ENCODE data around the gene HOXA10. TPM values are rescaled to one million over a fixed set of nuclear protein-coding genes. Genes with fewer than 3 reads are reported as not detected.

Gene HOXA10
- total and polyA plus RNA-seq, 3 experiments from 2014 or later, result 0.09 TPM; not detected in 2

GRCh38 chr7:27164045-27164366 is 10.1 kb downstream of the HOXA10 start:
- peak overlapping the region in 3 of 8 donors; percentile 5 to 41 (median 21) for H3K27ac Mint-ChIP-seq
- H3K4me1 ChIP-seq (ENCODE audit: insufficient read depth, low read length), result peaks cover 32% of the 10 kb centered on the region
- POLR2A ChIA-PET, result no interaction called here

GRCh38 chr7:27163288-27164044 is 10.7 kb downstream of the HOXA10 start:
- peak in 1 of 5 donors; percentile 39 for DNase-seq
- Mint-ChIP-seq H3K9me3 (peaks cover 0 to 4% (median 0%) of the 10 kb centered on the region in 5 donors), H3K36me3 (no peaks in the 10 kb centered on the region), H3K4me3 (peak overlapping the region in 3 of 7 donors; percentile 23 to 37 (median 32)), H3K27me3 (peaks cover 86 to 88% of the 10 kb centered on the region in 2 donors), H3K27ac (peak overlapping the region in 5 of 8 donors; percentile 5 to 41 (median 21)), H3K4me1 (peaks cover 23 to 34% (median 25%) of the 10 kb centered on the region in 3 donors)
- H3K9me3 ChIP-seq (ENCODE audit: low read length), result no peaks in the 10 kb centered on the region
- H3K4me3 ChIP-seq (ENCODE audit: low read length), result no peak overlapping the region
- no peak overlapping the region for H3K27ac ChIP-seq (ENCODE audit: low read depth, low read length)
- ChIA-PET POLR2A (no interaction called here), CTCF (interaction anchor here (1.0 to 5.6 kb wide), 8 partner anchors 8 to 798 kb away, joined by 3 to 71 read pairs (median 20); partner anchors contain the start of genes HOXA11 and HOXA3)
- H3K36me3 ChIP-seq (ENCODE audit: insufficient read depth, low read length), result no peaks in the 10 kb centered on the region
- H3K4me1 ChIP-seq (ENCODE audit: insufficient read depth, low read length), result peaks cover 32% of the 10 kb centered on the region
- peaks cover 88% of the 10 kb centered on the region for H3K27me3 ChIP-seq (ENCODE audit: insufficient read depth, low read length, poor library complexity, severe bottlenecking)

More at GRCh38 chr7:27164045-27164366, 10.1 kb downstream of the HOXA10 start:
- H3K27ac ChIP-seq (ENCODE audit: low read depth, low read length), result no peak overlapping the region
- H3K4me3 Mint-ChIP-seq, result peak overlapping the region in 5 of 7 donors; percentile 13 to 37 (median 32)
- CTCF ChIA-PET, result interaction anchor here (5.6 kb wide), 1 partner anchor 13 kb away, joined by 71 read pairs; the partner anchor contains the start of gene HOXA3
- H3K36me3 ChIP-seq (ENCODE audit: insufficient read depth, low read length), result no peaks in the 10 kb centered on the region
- peaks cover 23 to 34% (median 26%) of the 10 kb centered on the region in 3 donors for H3K4me1 Mint-ChIP-seq
- peaks cover 0 to 7% (median 0%) of the 10 kb centered on the region in 5 donors for H3K9me3 Mint-ChIP-seq
- no peaks in the 10 kb centered on the region for H3K36me3 Mint-ChIP-seq
- H3K4me3 ChIP-seq (ENCODE audit: low read length), result no peak overlapping the region
- peaks cover 88% of the 10 kb centered on the region for H3K27me3 ChIP-seq (ENCODE audit: insufficient read depth, low read length, poor library complexity, severe bottlenecking)
- H3K27me3 Mint-ChIP-seq, result peaks cover 86 to 88% of the 10 kb centered on the region in 2 donors
- H3K9me3 ChIP-seq (ENCODE audit: low read length), result no peaks in the 10 kb centered on the region
- no peak for DNase-seq

DNA sequence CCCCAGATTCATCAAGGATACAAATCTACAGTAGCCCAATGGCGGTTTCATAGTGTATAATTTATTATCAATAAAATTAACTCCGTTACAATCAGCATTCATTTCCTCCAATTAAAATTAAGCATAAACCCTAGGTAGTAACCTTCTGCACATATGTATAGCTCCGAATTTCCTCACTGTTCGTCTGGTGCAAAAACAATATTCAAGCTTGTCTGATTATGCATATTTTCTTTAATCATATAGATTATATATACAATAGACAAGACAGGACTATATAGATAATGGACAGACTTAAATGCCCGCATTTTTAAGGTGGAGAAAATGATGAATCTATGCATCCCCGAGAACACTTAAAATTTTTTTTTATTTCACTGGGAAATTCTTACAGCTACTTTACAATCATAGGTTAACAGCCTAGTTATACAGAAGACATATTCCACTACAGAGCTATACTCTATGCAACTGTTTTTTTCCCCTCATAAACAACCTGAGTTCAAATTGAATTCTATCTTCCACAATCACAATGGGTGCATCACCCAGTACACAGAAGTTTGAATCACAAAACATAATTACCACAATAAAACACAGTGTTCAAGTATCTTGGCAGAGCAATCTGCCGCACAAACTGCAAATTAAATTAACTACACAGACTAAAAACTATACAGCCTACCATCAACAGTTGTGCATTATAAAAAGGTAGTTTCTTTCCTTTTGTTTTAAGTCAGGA is 11.4 kb downstream of the HOXA10 start:
- Mint-ChIP-seq H3K27ac (peak overlapping the region in 1 of 8 donors; percentile 41), H3K4me1 (peaks cover 23 to 41% (median 30%) of the 10 kb centered on the region in 3 donors), H3K36me3 (no peaks in the 10 kb centered on the region), H3K4me3 (peak overlapping the region in 1 of 7 donors; percentile 31), H3K9me3 (peaks cover 0 to 7% (median 0%) of the 10 kb centered on the region in 5 donors), H3K27me3 (peaks cover 85 to 86% of the 10 kb centered on the region in 2 donors)
- peaks cover 88% of the 10 kb centered on the region for H3K27me3 ChIP-seq (ENCODE audit: insufficient read depth, low read length, poor library complexity, severe bottlenecking)
- no peak overlapping the region for H3K4me3 ChIP-seq (ENCODE audit: low read length)
- no peak for DNase-seq
- H3K4me1 ChIP-seq (ENCODE audit: insufficient read depth, low read length), result peaks cover 32% of the 10 kb centered on the region
- ChIA-PET CTCF (interaction anchor here (1.0 to 5.6 kb wide), 12 partner anchors 9 to 798 kb away, joined by 3 to 71 read pairs (median 14); partner anchors contain the start of genes HOXA11 and HOXA3), POLR2A (no interaction called here)
- H3K9me3 ChIP-seq (ENCODE audit: low read length), result no peaks in the 10 kb centered on the region
- H3K36me3 ChIP-seq (ENCODE audit: insufficient read depth, low read length), result no peaks in the 10 kb centered on the region
- no peak overlapping the region for H3K27ac ChIP-seq (ENCODE audit: low read depth, low read length)

- CTCF ChIA-PET, result interaction anchor here (0.7 to 5.6 kb wide), 15 partner anchors 10 to 1305 kb away, joined by 3 to 71 read pairs (median 14); partner anchors contain the start of genes HOXA11 and HOXA3
- H3K27ac ChIP-seq (ENCODE audit: low read depth, low read length), result no peak overlapping the region
- Mint-ChIP-seq H3K4me1 (peaks cover 24 to 45% (median 30%) of the 10 kb centered on the region in 3 donors), H3K27me3 (peaks cover 85 to 86% of the 10 kb centered on the region in 2 donors), H3K36me3 (no peaks in the 10 kb centered on the region), H3K9me3 (peaks cover 0 to 8% (median 0%) of the 10 kb centered on the region in 5 donors), H3K4me3 (peak overlapping the region in 1 of 7 donors; percentile 31), H3K27ac (peak overlapping the region in 1 of 8 donors; percentile 41)
- H3K4me3 ChIP-seq (ENCODE audit: low read length), result no peak overlapping the region
- peak in 1 of 5 donors; percentile 43 for DNase-seq
- H3K4me1 ChIP-seq (ENCODE audit: insufficient read depth, low read length), result peaks cover 32% of the 10 kb centered on the region
- H3K9me3 ChIP-seq (ENCODE audit: low read length), result no peaks in the 10 kb centered on the region
- POLR2A ChIA-PET, result interaction anchor here (1.2 kb wide), 1 partner anchor 11 kb away, joined by 3 read pairs; no protein-coding TSS in a partner anchor
- no peaks in the 10 kb centered on the region for H3K36me3 ChIP-seq (ENCODE audit: insufficient read depth, low read length)
- peaks cover 84% of the 10 kb centered on the region for H3K27me3 ChIP-seq (ENCODE audit: insufficient read depth, low read length, poor library complexity, severe bottlenecking)
Measured at GRCh38 chr7:27161721-27162560, 12.2 kb downstream of the HOXA10 start.

DNA sequence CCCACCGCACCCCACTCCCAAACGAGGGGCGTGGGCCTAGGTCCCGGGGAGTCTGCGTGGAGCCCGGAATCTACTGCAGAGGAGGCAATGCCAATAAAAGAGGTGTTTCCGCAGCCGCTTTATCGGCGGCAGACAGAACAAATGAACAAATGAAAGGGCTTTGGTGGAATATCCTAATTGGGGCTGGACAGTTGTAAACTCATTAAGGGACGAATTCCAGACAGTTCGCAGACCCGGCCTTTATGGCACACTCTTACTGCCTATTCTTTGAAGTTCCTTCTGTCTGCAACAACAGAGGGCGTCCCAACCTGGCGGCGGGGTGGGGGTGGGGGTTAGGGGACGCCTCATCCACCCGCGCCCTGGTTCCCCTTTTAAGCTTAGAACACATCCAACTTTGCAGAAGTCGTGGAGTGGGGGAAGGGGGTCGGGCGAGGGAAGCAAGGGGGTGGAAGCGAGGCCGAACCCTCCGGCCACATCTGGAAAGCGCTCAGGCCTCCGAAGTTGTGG is 12.9 kb downstream of the HOXA10 start:
- Histone ChIP-seq H3K4me3 (ENCODE audit: low read length) (peak overlapping the region; percentile 72), H3K4me1 (ENCODE audit: insufficient read depth, low read length) (peaks cover 29% of the 10 kb centered on the region), H3K36me3 (ENCODE audit: insufficient read depth, low read length) (no peaks in the 10 kb centered on the region), H3K27me3 (ENCODE audit: insufficient read depth, low read length, poor library complexity, severe bottlenecking) (peaks cover 81% of the 10 kb centered on the region), H3K9me3 (ENCODE audit: low read length) (no peaks in the 10 kb centered on the region), H3K27ac (ENCODE audit: low read depth, low read length) (no peak overlapping the region)
- H3K36me3 Mint-ChIP-seq, result no peaks in the 10 kb centered on the region
- peak overlapping the region in 3 of 8 donors; percentile 43 to 75 (median 47) for H3K27ac Mint-ChIP-seq
- CTCF ChIA-PET, result interaction anchor here (0.6 to 5.6 kb wide), 35 partner anchors 10 to 1305 kb away, joined by 3 to 71 read pairs (median 4); partner anchors contain the start of genes HOXA1 and HOXA3
- peak overlapping the region; percentile 70 to 91 (median 81) for H3K4me3 Mint-ChIP-seq
- peaks cover 83 to 85% of the 10 kb centered on the region in 2 donors for H3K27me3 Mint-ChIP-seq
- POLR2A ChIA-PET, result interaction anchor here (1.2 kb wide), 1 partner anchor 11 kb away, joined by 3 read pairs; no protein-coding TSS in a partner anchor
- DNase-seq, result no peak
- H3K4me1 Mint-ChIP-seq, result peaks cover 26 to 44% (median 34%) of the 10 kb centered on the region in 3 donors
- H3K9me3 Mint-ChIP-seq, result peaks cover 0 to 8% (median 0%) of the 10 kb centered on the region in 5 donors

DNA sequence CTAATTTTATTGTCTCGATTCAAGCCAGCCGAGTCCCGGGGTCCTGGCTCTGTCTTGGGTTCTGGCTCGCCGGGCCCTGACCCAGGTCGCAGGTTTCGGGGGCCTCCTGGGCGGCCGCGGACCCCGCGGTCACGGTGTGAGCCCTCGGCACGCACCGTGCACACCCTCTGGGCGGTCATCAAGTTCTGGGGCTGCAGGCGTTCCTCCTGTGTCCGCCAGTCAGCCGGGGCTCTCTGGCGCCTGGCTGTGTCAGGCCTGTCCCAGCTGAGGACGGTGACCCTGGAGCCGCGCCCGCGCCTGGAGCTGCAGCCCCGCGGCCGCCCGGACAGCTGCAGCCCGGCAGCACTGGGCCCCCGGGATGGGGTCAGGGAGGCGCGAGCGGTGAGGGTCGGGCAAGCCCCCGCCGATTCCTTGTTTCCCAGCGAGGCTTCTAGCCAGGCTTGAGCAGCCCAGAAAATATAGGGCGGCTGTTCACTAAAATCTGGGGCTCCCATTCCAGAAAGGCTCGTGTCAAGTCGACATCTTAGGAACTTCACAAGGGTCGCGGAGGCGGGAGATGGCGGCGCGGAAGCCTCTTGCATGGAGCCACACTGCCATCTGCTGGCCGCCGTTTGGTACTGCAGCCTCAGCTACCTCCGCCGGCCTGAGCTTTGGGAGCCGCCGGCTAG is 13.4 kb downstream of the HOXA10 start:
- CTCF ChIA-PET, result interaction anchor here (0.6 to 5.6 kb wide), 34 partner anchors 10 to 1304 kb away, joined by 3 to 71 read pairs (median 4); partner anchors contain the start of genes HOXA1 and HOXA3
- Histone ChIP-seq H3K27ac (ENCODE audit: low read depth, low read length) (no peak overlapping the region), H3K9me3 (ENCODE audit: low read length) (no peaks in the 10 kb centered on the region), H3K36me3 (ENCODE audit: insufficient read depth, low read length) (no peaks in the 10 kb centered on the region), H3K4me1 (ENCODE audit: insufficient read depth, low read length) (peaks cover 30% of the 10 kb centered on the region), H3K4me3 (ENCODE audit: low read length) (peak overlapping the region; percentile 72), H3K27me3 (ENCODE audit: insufficient read depth, low read length, poor library complexity, severe bottlenecking) (peaks cover 81% of the 10 kb centered on the region)
- Mint-ChIP-seq H3K9me3 (peaks cover 0 to 5% (median 0%) of the 10 kb centered on the region in 5 donors), H3K4me1 (peaks cover 27 to 46% (median 36%) of the 10 kb centered on the region in 3 donors), H3K4me3 (peak overlapping the region; percentile 78 to 91 (median 82)), H3K36me3 (no peaks in the 10 kb centered on the region), H3K27me3 (peaks cover 84 to 87% of the 10 kb centered on the region in 2 donors), H3K27ac (peak overlapping the region in 3 of 8 donors; percentile 43 to 75 (median 47))
- POLR2A ChIA-PET, result interaction anchor here (1.2 kb wide), 1 partner anchor 10 kb away, joined by 3 read pairs; no protein-coding TSS in a partner anchor
- peak; percentile 77 to 89 (median 79) for DNase-seq
